ENCODE results near the gene DOLPP1. TPM values are rescaled to one million over a fixed set of nuclear protein-coding genes. Genes with fewer than 3 reads are reported as not detected.
A peak's percentile ranks its signal among the peaks of the same experiment; 100 is the strongest.

The DOLPP1 gene
- total and polyA plus RNA-seq, 2 of the 13 experiments (the other 11 are each of a cell fraction or from before 2014, with no cell fraction given), result 21.0 to 34.1 TPM

DNA sequence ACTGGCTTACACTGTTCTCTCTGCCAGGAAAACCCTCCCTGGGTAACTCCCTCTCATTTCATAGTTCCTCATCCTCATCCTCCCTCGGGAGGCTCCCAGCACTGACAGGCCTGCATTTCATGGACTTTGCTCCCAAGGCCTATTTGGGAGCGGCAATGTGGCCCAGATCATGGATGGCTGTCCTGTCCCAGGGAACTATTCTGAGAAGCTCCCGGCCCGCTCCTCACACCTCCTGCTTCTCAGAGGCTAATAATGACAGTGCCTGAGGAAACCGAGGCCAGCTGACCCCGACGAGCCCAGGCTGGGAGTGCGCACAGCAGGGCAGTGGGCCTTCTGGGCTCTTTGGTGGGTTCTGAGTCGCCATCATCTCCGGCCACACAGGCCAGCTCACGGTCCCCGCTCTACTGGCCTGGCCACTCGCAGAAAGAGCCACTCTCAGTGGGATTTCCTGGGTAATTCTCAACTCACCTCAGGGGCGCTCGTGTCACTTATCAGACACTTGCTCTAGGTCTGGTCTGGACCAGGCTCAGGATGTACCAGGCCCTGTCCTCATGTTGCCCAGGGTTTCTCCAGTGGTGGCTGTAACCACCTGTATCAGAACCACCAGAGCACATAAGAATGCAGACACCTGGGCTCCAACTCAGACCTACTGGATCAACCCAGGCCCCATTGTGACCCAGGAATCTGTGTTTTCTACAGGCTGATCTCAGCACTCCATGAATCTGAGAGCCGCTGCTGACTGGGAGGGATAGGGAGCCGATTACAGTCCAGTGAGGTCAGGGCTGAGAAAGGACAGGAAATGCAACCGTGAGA, 2.0 kb upstream of the DOLPP1 start:
- Histone ChIP-seq H3K4me2 (ENCODE audit: low read depth, low read length) (peak overlapping the region; percentile 98), H3K27ac (ENCODE audit: extremely low read length, insufficient read depth, low read length) (peak overlapping the region; percentile 42), H3K27me3 (ENCODE audit: control insufficient read depth in 1 of 2, insufficient read depth in 2 of 2, low read length in 2 of 2) (no peaks in the 10 kb centered on the region), H3K4me1 (ENCODE audit: insufficient read depth, low read length) (peaks cover 80% of the 10 kb centered on the region), H2AFZ (ENCODE audit: low read length) (no peak overlapping the region), H4K20me1 (ENCODE audit: insufficient read depth, low read length) (no peaks in the 10 kb centered on the region), H3K36me3 (replicated peaks in 1 of 2; ENCODE audit: control insufficient read depth in 1 of 2, insufficient read depth in 2 of 2, low read length in 2 of 2) (peaks cover 2 to 3% of the 10 kb centered on the region in 2 experiments; a peak in 3 of 5 replicates), H3K9me3 (ENCODE audit: low read length) (no peaks in the 10 kb centered on the region), H3K9ac (ENCODE audit: insufficient read depth, low read depth, low read length) (peak overlapping the region; percentile 49), H3K79me2 (ENCODE audit: insufficient read depth, low read length) (peaks cover 37% of the 10 kb centered on the region), H3K4me3 (replicated peaks in 1 of 3; ENCODE audit: insufficient read depth in 1 of 3, low read depth in 2 of 3, low read length in 3 of 3) (peak overlapping the region; percentile 29 to 89 (median 30); a peak in 5 of 6 replicates)
- intact Hi-C loops (cut with micrococcal nuclease; ENCODE audit: unreplicated experiment), result no loop called here
- no peak for FAIRE-seq
- 37% methylated on average over 9 of the region's 18 CpGs for WGBS (ENCODE audit: low lambda C conversion rate)
- POLR2A ChIA-PET, result no interaction called here
- no peak for ATAC-seq
- CTCF ChIA-PET (ENCODE audit: low intra/inter-chr PET ratio, low total read pairs), result no interaction called here
- no TSS peak for BruUV-seq (replicated peaks)
- DNase-seq (ENCODE audit: low spot score), result peak; percentile 41
- in situ Hi-C loops (cut with HindIII; ENCODE audit: extremely low pct_ligation_motif_present, low pct_unique_long_range_greater_than_20kb), result no loop called here
- TF ChIP-seq TARDBP (CRISPR knock-in tag; IDR thresholded peaks at IDR 0.05), result no peak
- TF ChIP-seq, protein P1, sequence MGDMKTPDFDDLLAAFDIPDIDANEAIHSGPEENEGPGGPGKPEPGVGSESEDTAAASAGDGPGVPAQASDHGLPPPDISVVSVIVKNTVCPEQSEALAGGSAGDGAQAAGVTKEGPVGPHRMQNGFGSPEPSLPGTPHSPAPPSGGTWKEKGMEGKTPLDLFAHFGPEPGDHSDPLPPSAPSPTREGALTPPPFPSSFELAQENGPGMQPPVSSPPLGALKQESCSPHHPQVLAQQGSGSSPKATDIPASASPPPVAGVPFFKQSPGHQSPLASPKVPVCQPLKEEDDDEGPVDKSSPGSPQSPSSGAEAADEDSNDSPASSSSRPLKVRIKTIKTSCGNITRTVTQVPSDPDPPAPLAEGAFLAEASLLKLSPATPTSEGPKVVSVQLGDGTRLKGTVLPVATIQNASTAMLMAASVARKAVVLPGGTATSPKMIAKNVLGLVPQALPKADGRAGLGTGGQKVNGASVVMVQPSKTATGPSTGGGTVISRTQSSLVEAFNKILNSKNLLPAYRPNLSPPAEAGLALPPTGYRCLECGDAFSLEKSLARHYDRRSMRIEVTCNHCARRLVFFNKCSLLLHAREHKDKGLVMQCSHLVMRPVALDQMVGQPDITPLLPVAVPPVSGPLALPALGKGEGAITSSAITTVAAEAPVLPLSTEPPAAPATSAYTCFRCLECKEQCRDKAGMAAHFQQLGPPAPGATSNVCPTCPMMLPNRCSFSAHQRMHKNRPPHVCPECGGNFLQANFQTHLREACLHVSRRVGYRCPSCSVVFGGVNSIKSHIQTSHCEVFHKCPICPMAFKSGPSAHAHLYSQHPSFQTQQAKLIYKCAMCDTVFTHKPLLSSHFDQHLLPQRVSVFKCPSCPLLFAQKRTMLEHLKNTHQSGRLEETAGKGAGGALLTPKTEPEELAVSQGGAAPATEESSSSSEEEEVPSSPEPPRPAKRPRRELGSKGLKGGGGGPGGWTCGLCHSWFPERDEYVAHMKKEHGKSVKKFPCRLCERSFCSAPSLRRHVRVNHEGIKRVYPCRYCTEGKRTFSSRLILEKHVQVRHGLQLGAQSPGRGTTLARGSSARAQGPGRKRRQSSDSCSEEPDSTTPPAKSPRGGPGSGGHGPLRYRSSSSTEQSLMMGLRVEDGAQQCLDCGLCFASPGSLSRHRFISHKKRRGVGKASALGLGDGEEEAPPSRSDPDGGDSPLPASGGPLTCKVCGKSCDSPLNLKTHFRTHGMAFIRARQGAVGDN (CRISPR knock-in tag; IDR thresholded peaks at IDR 0.05), result peak; percentile 79
- no peak for TF ChIP-seq FOXO1 (CRISPR knock-in tag; IDR thresholded peaks at IDR 0.05)
- no peak for TF ChIP-seq CBX2 (IDR thresholded peaks at IDR 0.05; ENCODE audit: low read depth, low read length)
- TF ChIP-seq CBX2 (CRISPR knock-in tag; IDR thresholded peaks at IDR 0.05; ENCODE audit: low read depth), result no peak
- no peak for TF ChIP-seq MBD4 (IDR thresholded peaks at IDR 0.05; ENCODE audit: borderline replicate concordance, low read length)
- TF ChIP-seq MTA1 (CRISPR knock-in tag; IDR thresholded peaks at IDR 0.05; ENCODE audit: borderline replicate concordance), result 0 out of 2 replicates have a peak, but pooled peaks have one; percentile 29
- TF ChIP-seq, protein P2, sequence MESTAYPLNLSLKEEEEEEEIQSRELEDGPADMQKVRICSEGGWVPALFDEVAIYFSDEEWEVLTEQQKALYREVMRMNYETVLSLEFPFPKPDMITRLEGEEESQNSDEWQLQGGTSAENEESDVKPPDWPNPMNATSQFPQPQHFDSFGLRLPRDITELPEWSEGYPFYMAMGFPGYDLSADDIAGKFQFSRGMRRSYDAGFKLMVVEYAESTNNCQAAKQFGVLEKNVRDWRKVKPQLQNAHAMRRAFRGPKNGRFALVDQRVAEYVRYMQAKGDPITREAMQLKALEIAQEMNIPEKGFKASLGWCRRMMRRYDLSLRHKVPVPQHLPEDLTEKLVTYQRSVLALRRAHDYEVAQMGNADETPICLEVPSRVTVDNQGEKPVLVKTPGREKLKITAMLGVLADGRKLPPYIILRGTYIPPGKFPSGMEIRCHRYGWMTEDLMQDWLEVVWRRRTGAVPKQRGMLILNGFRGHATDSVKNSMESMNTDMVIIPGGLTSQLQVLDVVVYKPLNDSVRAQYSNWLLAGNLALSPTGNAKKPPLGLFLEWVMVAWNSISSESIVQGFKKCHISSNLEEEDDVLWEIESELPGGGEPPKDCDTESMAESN (CRISPR knock-in tag; conservative IDR thresholded peaks at IDR 0.05), result peak; percentile 38; the same call in 1 of the 2 replicates
- TF ChIP-seq ZFY (CRISPR knock-in tag; IDR thresholded peaks at IDR 0.05), result peak; percentile 86
- TF ChIP-seq ZNF180 (CRISPR knock-in tag; IDR thresholded peaks at IDR 0.05; ENCODE audit: borderline replicate concordance, low read depth), result no peak
- TF ChIP-seq PHF8 (CRISPR knock-in tag; IDR thresholded peaks at IDR 0.05), result peak; percentile 52
- peak; percentile 83 for TF ChIP-seq ZNF263 (CRISPR knock-in tag; IDR thresholded peaks at IDR 0.05)
- TF ChIP-seq ZNF766 (CRISPR knock-in tag; IDR thresholded peaks at IDR 0.05; ENCODE audit: borderline replicate concordance), result no peak
- TF ChIP-seq, protein P3, sequence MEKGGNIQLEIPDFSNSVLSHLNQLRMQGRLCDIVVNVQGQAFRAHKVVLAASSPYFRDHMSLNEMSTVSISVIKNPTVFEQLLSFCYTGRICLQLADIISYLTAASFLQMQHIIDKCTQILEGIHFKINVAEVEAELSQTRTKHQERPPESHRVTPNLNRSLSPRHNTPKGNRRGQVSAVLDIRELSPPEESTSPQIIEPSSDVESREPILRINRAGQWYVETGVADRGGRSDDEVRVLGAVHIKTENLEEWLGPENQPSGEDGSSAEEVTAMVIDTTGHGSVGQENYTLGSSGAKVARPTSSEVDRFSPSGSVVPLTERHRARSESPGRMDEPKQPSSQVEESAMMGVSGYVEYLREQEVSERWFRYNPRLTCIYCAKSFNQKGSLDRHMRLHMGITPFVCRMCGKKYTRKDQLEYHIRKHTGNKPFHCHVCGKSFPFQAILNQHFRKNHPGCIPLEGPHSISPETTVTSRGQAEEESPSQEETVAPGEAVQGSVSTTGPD (CRISPR knock-in tag; IDR thresholded peaks at IDR 0.05), result no peak
- TF ChIP-seq, protein P4, sequence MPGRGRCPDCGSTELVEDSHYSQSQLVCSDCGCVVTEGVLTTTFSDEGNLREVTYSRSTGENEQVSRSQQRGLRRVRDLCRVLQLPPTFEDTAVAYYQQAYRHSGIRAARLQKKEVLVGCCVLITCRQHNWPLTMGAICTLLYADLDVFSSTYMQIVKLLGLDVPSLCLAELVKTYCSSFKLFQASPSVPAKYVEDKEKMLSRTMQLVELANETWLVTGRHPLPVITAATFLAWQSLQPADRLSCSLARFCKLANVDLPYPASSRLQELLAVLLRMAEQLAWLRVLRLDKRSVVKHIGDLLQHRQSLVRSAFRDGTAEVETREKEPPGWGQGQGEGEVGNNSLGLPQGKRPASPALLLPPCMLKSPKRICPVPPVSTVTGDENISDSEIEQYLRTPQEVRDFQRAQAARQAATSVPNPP (CRISPR knock-in tag; IDR thresholded peaks at IDR 0.05), result no peak

Measured in HepG2 (cell line).